HG02623 (cell line): Measurements from ENCODE around the gene ZFYVE19.
"Not testable (repeated sequence)": the region's sequence is repeated elsewhere in the genome, so short reads cannot be mapped to it uniquely, and the experiment has no call there.

ENCODE experiments used
- ATAC-seq: cut with Tn5 transposase; IDR thresholded peaks from one replicate; pipeline ENCODE4 v1.9.1; 2021; ENCODE audit warnings: moderate library complexity; ENCODE audit not compliant: unreplicated experiment

Gene ZFYVE19

DNA sequence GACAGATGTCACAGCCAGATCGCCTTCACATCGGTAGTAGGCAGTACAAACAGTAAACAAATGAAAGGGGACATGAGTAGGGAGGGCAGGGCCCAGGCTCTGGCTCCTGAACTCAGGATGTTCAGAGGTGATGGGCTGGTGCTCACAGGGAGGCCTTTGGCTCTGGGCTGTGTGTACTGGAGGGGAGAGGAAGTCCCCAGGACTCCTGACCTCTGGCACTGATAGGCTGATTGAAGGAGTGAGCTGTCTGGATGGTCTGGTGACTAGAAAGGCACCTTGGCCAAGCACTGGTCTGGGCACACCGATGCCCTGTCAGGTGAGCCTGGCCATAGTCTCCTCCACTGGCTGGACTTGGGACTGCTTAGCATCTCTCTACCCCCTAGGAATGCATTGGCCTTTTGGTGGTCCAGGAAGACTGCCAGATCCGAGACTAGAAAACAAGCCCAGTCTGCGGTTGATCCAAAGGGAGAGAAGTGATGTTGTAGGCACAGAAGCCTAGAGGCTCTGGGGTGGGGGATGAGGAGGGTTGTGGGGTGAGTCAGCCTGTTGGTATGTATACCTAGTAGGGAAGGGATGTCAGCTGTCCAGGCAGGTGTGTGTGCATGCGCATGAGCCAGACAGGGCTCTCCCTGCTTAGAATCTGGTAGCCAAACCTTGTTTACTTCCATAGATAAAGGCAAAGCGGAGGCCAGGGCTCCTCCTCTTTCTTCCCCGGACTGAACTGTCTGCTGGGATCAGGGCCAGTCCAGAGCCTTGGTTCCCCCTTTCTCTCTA, 38.8 kb downstream of the ZFYVE19 start:
- no peak for ATAC-seq

DNA sequence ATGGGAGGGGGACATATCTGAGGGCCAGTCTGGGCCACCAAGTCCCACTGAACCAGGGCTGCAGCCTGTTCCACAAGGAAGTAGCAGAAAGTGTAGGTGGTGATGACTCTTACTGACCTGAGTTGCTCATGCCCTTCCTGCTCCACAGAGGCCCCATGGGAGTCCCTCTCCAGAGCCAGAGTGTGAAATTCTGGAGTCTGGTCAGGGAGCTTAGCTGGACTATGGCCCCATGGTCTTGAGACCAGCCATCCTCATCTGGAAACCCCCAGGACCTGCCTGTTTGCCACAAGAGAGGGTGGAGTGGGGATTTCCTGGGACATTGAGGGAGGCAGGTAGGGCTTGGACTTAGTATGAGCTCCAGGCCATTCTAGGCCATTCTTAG, 39.9 kb downstream of the ZFYVE19 start:
- peak; percentile 10 for ATAC-seq

DNA sequence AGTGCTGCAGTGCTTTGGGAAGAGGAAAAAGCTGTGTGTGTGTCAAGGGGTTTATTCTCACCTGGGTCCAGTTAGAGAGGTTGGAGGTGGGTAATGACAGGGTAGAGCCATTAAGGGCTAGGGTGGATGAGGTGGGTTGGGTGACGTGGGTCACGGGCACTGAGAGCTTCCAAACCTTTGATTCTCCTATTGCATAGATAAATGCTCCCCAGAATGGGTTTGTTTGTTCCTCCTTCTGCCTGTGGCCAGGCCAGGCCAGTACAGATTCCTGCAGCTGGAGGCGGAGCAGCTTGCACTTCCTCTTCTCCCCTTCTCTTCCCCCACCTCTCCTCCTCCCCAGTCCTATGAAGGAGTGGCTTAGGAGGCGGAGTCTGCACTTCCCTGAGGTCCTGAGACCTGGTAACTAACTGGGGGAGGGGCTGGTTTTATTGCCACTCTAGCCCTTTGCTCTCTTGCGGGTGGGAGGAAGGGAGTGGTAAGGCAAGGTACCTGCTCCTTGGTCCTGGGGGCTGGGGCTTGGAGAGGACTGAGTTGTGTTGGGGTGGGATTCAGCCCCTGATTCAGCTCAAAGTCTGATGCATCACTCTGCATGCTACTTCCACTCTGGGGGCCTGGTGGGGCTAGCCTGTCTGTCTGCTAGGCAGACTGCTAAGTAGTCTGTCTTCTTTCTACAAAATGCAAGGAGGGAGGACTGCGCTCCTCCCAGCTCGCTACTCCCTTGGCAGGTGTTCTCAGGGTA, 40.5 kb downstream of the ZFYVE19 start:
- peak; percentile 63 for ATAC-seq

DNA sequence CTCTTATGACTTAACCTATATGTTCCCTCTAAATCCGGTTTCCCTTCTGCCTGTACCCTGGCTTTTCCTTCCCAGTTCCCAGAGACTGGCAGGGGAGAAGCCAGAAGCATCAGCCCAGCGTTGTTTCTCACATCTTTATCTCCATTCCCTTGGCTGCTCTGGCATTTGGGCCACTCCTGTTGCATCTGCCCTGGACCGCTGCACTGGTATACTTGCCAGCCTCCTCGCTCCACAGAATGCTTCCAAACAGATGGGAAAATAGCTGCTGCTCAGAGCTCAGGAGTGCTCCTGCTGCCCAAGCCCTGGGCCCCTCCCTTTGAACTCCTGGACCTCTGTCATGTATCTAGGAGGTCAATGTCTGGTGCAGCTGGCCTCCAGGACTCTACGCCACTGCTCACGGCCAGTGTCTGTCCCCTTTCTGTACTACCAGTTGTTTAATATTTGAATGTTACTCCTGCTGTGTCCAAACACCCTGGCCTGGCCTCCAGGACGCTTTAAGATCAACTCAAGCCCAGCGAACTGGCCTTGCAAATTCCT, 43.8 kb downstream of the ZFYVE19 start:
- no peak for ATAC-seq

DNA sequence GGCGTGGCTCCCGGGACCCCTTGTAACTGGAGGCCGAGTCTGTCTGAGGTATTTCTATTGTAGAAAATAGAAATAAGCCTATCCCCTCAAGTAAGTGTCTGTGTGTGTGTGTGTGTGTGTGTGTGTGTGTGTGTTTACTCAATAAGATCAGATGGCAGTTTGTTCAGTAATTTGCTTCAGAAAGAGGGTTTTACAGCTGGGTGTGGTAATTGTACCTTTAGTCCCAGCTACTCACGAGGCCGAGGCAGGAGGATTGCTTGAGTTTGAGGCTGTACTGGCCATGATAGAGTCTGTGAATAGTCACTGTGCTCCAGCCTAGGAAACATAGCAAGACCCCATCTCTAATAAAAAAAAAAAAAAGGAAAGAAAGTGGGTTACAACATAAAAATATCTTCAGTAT, 45.6 kb downstream of the ZFYVE19 start:
- no peak for ATAC-seq

GRCh38 chr15:40853241-40853890, 46.5 kb downstream of the ZFYVE19 start:
- ATAC-seq = no peak

DNA sequence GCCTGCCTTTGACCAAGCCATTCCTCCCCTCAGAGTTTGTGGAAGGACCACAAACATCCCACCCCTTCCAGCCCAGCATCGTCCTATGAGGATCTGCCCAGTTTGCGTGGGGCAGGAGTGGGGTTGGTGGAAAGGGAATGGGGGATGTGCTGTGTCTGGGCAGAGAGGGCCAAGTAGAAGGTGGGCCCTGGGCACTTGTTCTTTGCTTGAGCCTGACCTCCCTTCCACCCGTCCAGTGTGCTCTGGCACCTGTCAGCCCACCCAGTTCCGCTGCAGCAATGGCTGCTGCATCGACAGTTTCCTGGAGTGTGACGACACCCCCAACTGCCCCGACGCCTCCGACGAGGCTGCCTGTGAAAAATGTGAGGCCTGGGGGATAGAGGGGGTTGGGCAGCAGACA, 47.3 kb downstream of the ZFYVE19 start:
- no peak for ATAC-seq

DNA sequence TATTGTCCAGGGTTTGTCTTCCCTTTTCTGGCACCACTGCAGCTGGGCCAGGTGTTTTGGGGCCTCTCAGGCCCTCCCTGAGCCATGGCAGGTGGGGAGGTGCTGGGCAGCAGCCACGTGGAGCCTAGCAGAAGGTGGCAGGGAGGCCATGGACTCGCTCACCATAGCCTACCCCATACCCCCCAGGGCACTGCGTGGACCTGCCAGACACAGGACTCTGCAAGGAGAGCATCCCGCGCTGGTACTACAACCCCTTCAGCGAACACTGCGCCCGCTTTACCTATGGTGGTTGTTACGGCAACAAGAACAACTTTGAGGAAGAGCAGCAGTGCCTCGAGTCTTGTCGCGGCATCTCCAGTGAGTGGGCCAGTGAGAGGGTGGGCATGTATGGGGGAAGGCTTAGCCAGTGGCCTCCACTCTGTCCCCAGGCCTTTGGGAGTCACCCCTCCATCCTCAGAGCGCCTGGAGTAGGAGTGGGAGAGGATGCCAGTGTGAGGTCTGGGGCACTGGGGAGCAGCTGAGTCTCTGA, 48.9 kb downstream of the ZFYVE19 start:
- no peak for ATAC-seq

- no peak for ATAC-seq
Measured at GRCh38 chr15:40856746-40857145, 49.9 kb downstream of the ZFYVE19 start.

DNA sequence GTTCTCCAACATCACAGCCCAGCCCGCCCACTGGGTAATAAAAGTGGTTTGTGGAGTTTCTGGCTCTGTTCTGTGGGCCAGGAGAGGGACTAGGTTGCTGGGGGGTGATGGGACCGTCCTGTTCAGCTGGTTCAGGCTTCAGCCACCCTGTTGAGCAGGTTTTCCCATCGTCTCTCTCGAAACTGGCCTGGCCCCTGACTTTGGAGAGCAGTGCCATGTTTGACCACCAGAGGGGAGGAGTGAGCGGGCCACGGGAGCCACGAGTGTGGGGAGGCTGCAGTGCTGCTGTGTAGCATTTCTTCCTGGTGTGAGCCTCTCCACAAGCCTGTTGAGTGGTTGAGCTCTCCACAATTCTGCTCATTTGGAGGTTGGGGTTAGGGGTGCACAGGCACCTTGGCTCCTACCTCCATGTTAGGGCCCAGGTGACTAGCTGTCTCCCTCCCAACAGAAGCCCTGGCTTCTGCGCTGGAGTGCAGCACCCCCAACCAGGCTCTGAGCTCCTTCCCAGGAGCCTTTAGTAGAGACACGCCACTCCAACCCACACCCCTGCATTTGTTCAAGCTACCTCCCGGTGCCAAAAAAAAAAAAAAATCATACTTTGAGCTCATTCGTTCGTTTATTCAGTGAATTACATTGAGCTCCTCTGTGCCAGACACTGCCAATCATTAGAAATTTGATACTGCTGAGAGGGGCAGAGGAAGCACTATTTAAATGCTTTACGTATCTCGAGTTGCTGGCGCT, 50.9 kb downstream of the ZFYVE19 start:
- no peak for ATAC-seq

GRCh38 chr15:40858706-40859105, 51.8 kb downstream of the ZFYVE19 start:
- no peak for ATAC-seq

GRCh38 chr15:40859206-40859851, 52.4 kb downstream of the ZFYVE19 start:
- ATAC-seq = no peak

GRCh38 chr15:40861147-40861546, 54.3 kb downstream of the ZFYVE19 start:
- ATAC-seq = not testable (repeated sequence)

- no peak for ATAC-seq
Measured at GRCh38 chr15:40863660-40864270, 56.9 kb downstream of the ZFYVE19 start.
